NCI-H82 (cell line): Measurements from ENCODE around the gene CCDC91.
"Not testable (repeated sequence)": the region's sequence is repeated elsewhere in the genome, so short reads cannot be mapped to it uniquely, and the experiment has no call there.

Experiments used
- DNase-seq: peaks from one replicate; lab custom pipeline; 2025; lab: John Stamatoyannopoulos, UW

CCDC91 gene

DNA sequence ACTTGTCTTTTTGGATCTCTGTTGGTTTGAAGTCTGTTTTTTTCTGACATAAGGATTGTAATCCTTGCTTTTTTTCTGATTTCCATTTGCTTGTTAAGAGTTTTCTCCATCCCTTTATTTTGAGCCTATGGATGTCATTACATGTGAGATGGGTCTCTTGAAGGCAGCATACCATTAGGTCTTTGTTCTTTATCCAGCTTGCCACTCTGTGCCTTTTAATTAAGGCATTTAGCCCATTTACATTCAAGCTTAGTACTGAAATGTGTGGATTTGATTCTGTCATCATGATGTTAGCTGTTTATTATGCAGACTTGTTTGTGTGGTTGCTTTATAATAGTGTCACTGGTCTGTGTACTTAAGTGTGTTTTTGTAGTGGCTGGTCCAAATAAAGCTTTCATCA, 100.0 kb downstream of the CCDC91 start:
- DNase-seq, result no peak

DNA sequence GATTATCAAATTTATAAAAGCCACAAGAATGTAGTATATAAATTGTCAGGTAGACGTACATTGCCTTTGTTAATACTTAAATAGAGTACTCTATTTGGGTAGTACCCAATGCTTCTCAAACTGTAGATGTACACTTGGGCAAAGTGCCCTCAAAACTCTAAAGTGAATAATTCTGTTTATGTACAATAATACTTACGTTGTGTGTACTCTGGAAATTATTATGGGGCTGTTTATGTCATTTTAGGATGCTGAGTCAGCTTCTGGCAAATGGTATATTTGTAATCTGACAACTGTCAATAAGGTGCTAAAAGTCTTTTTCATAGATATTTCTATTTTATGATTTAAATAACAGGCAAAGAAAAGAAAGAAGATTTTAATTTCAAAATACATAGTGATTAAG, 102.4 kb downstream of the CCDC91 start:
- DNase-seq, result no peak

DNA sequence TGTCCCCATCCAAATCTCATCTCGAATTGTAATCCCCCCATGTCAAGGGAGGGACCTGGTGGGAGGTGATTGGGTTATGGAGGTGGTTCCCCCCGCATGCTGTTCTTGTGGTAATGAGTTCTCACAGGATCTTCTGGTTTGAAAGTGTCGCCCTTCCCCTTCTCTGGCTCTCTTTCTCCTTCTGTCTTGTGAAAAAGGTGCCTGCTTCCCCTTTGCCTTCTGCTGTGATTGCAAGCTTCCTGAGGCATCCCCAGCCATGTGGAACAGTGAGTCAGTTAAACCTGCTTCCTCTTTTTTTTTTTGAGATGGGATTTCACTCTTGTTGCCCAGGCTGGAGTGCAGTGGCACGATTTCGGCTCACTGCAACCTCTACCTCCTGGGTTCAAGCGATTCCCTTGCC, 104.0 kb downstream of the CCDC91 start:
- no peak for DNase-seq

DNA sequence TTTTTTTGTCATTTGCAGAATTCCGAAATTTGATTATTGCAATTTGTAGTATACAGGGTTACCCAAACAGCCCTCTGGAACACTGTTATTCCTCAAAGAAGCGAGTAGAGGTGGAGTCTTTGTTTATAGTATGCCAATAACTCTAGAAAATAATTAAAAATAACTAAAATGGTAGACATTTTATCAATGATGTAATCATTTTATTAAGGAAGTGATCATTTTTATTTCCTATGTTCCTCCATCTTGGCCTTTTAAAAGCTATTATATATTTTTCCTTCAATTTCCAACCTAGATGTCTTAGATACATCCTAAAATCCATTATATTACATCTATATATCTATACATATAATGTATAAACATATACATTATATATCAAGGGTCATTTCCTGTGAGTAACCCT, 106.0 kb downstream of the CCDC91 start:
- DNase-seq, result no peak

DNA sequence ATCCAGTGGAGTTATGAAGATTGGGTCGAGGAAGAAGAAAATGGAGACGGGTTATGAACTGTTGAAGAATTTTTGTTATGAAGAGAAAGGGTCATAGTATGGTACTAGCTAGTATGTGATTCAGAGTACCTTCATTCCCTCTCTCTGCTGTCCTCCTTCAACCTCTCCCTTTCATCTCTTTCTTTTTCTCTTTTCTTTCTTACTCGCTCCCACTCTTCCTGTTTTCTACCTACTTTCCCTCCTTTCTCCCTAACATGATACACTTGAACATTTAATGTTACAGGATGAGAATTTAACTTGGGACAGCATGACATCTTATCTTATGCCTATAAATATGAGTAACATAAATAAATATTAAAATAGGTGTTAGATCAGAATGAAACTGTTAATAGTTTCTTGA, 112.9 kb downstream of the CCDC91 start:
- DNase-seq, result no peak

DNA sequence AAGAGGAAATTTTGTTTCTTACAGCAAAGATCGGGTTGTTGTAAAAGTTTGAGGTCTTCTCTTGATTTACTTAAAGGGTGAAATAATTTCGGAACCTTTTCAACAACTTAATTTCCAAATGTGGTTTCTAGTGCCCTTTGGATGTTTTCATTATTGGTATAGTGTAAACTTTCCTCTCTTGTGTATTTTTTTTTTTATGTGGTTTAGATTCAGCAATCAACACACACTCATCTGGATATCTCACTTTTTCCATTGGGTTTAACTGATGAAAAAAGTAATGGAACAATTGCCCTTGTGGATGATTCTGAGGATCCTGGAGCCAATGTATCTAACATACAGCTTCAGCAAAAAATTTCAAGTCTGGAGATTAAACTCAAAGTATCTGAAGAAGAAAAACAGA, 116.3 kb downstream of the CCDC91 start:
- DNase-seq, result no peak

DNA sequence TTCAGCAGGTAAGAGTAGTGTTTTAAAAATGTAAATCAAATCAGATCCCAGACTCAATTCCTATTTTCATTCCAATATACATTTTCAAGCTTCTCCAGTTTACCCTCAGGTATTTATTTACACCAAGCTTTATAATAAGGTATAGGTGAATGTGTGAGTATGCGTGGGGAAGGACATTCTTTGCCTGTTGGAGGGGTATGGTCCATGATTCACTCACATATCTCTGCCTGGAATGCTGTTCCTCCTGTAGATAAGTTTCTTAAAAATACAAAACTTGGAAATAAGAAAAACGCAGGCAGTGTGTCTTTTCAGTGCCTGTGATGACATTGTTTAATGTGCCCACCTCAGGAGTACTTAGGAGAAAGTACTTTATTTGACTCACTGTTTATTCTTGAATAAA, 118.6 kb downstream of the CCDC91 start:
- DNase-seq, result no peak

DNA sequence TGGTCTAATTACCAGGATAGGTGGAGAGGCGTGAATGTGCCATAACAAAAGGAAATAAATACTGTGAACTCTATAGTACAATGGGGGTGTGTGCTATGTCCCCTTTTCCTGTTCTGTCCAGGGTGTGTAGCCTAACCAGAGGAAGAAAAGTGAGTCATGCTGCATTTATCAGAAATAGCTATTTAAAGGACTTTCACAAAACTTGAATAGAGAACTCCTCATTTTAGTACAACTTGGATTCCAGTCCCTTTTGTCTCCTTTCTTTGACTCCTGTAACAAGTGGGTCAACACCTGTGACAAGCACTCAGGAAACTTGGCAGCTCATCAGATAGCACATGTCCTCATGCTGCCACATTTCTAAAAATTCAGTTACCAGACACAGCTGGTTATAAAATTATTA, 123.4 kb downstream of the CCDC91 start:
- no peak for DNase-seq

DNA sequence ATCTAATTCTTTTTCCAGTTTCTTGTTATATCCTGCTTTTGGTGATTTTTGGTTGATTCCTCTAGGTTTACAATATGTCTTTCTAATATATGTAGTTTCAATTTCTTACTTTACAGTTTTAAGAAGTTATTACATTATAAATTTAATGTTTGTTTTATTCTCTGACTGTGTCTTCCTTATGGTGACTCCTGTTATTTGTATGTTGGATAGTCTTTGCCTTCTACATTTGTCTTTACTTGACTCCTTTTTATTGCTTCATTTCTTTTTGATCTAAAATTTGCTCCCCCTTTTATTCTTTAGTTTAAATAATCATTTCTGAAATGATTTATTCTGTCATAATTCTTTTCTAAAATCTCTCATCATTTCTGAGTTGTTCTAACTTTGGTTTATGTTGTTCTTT, 125.8 kb downstream of the CCDC91 start:
- DNase-seq, result no peak

DNA sequence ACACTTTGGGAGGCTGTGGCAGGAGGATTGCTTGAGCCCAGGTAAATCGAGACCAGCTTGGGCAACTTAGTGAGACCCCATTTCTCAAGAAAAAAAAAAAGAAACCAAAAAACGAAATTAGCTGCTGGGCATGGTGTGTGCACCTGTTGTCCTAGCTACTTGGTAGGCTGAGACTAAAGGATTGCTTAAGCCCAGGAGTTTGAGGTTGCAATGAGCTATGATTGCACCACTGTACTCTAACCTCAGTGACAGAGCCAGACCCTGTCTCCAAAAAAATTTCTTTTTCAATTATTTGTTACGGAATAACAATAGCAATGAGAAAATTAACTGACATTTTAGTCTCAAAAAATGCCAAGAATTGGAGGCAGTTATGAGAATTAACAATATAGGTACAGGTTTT, 128.0 kb downstream of the CCDC91 start:
- no peak for DNase-seq

DNA sequence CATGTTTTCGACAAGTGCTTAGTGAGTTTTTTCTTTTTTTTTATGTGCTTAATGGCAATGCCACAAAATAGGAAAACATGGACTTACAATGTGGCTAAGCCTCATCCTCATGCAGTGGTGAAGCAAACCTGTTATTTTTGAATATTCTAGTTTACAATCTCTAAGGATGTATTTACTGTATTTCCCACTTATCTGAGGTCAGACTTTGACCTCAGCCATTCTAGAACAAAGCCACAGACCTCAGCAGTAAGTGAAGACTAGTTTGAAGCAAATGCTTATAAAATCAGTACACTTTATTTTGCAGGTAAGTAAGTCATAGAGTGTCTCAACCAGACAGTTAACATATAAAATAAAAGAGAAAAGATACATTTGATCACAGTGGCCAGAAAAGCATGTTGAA, 130.1 kb downstream of the CCDC91 start:
- no peak for DNase-seq

DNA sequence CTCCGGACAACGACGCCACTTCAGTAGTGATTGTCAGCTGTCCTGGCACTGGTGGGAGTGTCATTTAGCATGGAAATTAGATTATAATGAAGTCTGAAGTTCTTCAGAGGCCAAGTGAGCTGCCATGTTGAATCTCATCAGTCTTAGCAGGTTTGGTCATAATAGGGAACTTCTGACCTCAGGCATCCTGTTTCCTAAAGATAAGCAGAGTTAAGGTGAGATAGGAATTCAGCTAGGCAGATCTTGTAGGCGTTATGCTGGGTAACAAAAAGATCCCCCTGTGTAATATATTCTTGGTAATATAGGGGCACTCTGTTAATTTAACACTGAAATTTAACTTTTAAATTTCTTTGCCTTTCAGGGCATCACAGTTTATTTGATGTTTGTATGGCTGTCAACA, 137.5 kb downstream of the CCDC91 start:
- no peak for DNase-seq

DNA sequence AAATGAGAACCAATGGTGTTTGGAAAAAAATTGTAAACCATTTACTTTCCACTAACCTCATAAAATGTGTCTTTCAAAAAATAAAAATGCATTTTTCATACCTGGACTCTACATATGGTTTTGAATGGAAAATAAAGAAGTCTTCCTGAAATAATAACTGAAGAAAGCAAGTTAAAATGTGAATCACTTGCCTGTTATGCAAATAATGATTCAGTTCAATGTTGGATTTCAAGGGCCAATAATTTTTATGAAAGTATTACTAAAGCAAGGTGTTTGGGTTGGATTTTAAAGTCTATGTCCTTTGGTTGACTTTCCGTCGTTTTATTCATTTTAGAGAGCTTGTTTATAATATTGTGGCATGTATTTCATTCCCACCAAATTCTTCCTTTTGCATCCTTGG, 138.7 kb downstream of the CCDC91 start:
- no peak for DNase-seq

DNA sequence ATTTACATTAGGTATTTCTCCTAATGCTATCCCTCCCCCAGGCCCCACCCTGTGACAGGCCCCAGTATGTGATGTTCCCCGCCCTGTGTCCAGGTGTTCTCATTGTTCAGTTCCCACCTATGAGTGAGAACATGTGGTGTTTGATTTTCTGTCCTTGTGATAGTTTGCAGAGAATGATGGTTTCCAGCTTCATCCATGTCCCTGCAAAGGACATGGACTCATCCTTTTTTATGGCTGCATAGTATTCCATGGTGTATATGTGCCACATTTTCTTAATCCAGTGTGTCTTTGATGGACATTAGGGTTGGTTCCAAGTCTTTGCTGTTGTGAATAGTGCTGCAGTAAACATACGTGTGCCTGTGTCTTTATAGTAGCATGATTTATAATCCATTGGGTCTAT, 139.5 kb downstream of the CCDC91 start:
- DNase-seq, result not testable (repeated sequence)

DNA sequence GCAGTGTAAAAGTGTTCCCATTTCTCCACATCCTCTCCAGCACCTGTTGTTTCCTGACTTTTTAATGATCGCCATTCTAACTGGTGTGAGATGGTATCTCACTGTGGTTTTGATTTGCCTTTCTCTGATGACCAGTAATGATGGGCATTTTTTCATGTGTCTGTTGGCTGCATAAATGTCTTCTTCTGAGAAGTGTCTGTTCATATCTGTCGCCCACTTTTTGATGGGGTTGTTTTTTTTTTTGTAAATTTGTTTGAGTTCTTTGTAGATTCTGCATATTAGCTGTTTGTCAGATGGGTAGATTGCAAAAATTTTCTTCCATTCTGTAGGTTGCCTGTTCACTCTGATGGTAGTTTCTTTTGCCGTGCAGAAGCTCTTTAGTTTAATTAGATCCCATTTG, 140.0 kb downstream of the CCDC91 start:
- DNase-seq, result not testable (repeated sequence)

DNA sequence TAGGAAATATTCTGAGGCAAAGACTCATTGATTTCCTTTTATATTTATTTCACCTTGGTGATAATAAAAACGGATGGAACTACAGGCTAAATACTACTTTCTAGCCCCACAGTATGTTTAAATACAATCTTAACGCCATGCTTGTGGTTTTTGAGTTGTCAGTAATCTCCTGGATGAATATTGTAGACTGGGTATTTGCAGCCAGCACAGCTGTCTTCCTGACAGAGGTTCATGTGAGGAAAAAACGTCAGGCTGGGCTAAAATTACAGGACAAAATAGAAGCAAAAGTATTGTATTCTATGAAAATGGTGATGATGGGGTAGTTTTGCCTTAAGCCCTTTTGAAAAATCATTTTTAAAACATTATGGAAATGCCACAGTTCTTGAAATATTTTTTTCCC, 140.9 kb downstream of the CCDC91 start:
- no peak for DNase-seq

DNA sequence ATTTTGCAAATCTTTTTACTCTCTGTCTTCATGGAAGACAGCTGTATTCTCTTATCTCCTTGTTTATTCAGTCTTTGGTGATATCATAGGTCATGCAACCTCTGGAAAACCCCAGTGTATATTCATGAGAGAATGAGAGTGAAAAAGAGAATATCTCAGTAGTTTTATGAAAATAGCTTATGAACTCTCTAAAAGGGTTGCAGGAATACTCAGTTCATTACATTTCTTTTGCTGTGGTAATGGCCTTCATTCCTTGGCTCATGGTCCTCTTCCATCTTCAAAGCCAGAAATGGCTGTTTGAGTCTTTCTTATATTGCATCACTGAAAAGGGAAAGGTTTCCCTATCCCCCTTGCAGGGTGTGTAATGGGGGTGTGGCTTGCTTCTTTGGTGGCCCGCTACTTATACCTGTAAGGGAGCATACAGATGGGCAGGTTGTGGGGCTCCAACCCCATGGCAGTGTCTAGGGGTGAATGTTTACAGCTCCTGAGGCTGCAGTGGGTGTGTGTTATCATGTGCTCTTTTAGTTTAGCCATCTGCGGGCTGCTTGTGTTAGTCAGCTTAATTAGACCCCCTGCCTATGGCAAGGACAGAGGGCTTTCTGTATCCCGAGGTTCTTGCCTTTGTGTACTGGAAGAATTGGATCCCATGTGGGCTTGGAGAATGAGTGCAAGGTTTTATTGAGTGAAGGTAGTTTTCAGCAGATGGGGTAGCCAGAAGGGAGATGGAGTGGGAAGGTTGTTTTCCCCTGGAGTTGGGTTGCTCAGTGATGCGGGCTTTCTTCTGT, 150.2 kb downstream of the CCDC91 start:
- DNase-seq, result no peak

DNA sequence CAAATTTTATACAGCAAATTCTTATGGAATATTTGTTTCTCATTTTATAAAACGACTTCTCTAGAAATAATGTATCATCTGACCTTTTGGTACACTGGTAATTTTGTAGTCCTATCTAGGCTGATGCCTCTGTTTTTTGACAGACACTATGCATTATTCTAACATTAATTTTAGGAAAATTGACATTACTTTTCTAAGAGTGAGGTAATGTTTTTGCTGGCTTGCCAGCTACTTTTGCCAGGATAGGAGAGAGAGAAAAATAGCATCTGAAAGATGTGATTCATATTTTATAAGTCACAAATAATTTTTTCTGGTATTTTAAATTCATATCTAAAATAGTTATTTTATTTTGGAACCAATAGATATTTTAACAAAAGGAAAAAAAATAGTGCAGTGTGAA, 153.5 kb downstream of the CCDC91 start:
- no peak for DNase-seq

DNA sequence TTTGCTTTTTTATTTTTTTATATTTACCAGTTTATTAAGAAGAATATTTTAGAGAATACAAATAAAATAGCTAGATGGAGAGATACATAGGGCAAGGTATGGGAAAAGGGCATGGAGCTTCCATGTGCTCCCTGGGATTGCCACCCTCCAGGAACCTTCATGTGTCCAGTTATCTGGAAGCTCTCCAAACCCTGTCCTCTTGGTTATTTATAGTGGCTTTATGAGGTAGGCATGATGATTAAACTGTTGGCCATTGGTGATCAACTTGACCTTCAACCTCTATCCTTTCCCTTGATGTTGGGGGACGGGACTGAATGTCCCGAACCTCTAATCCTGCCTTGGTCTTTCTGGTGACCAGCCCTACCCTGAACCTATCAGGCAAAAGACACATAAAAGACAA, 156.3 kb downstream of the CCDC91 start:
- no peak for DNase-seq

DNA sequence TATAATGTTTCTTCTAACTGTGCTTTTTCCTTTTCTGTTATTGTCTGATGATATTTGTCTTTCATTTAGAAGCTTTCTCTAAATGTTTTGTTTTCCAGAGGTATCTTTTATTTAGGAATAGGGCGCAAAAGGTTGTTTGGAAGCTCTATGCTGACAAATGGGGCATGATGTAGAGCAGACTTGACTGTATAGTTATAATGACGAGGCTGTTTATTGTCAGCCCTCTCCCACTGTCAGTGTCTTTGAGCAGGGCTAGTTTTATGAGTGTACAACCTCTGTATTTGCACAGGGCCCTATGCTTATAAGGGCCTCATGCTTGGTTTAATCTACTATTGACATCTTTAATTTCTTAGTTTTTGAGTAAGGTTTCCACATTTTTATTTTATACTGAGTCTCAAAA, 158.9 kb downstream of the CCDC91 start:
- DNase-seq, result no peak

DNA sequence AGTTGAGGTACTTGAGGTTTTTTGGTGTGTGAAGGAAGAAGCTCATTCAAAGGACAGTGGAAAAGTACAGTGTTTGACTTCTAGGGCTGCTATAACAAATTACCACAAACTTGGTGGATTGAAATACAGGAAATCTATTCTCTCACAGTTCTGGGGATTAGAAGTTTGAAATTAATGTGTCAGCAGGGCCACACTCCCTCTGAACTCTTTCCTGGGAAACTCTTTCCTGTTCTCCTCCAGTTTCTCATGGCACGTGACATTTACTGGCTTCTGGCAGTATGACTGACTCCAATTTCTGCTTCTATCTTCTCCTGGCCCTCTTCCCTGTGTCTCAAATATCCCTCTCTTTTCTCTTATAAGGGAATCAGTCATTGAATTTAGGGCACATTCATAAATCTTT, 160.2 kb downstream of the CCDC91 start:
- no peak for DNase-seq

DNA sequence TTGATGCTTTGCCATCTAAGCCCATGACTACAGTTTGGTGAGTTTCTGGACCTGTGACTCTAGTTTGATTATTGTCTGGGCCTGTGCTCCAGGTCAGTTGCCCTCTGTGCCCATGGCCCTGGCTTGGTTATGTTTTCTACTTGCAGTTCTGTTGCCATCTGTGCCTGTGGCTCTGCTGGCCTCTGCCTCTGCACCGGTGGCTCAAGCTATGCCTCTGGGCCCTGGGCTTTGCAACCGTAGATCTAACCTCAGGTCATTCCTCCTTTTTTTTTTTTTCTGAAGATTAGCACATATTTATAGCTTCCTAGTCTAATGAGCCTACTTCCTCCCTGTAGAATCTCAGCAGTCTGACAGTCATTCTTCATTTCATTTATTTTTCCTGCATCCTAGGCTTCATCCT, 161.2 kb downstream of the CCDC91 start:
- no peak for DNase-seq

DNA sequence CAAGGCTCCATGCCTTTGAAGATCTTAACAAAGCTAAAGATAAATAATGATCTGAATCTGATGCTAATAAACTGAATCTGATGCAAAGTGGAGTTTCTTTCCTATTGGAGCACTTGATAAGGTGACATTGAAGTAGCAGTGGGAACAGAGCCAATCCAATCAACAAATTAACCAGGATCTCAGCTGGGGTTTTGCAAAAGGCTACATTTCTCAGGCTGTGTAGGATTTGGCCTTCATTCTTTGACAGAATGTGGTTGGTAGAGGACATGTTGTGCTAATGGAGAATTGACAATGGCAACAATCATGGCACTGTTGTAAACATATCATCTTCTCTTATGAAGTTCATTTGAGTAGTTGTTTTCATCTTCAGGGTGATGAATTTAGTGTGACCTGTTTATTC, 164.9 kb downstream of the CCDC91 start:
- peak; percentile 88 for DNase-seq

DNA sequence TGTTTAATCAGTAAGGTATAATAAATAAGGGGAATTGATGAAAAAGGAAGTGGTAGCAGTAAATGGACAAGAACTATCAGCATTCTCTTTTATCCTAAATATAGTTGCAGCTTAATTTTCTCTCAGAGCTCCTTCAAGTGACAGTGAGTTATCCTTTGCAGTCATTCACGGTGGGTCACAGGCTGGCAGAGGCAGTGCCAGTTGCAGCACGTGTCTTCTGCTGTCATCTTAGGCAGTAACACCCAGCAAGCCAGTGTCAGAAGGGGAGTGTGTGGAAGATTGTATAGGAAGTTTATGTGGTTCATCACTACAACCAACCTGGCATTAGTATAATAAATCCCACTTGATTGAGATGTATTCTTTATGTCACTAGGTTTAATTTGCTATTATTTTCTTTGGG, 170.0 kb downstream of the CCDC91 start:
- DNase-seq, result no peak

DNA sequence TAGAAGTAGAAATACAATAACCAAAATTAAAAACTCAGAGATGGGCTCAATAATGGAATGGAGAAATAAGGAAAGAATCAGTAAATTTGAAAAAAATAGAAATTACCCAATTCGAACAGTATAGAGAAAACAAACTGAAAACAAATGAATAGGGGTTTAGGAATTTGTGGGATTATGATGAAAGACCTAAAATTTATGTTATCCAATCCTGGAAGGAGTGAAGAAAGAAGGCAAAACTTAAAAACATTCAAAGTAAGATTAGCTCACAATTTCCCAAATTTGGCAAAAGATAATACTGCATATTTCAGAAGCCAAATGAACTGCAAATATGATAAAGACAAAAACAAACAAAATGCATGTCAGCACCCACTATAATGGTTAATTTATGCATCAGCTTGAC, 177.1 kb downstream of the CCDC91 start:
- DNase-seq, result no peak
